HG03460 (cell line): ENCODE measurements around the gene ACD.

Experiments used
- ATAC-seq: cut with Tn5 transposase; IDR thresholded peaks from one replicate; pipeline ENCODE4 v1.9.1; 2021; ENCODE audit not compliant: unreplicated experiment

Gene ACD

GRCh38 chr16:67662653-67663010, 2.6 kb upstream of the ACD start:
- no peak for ATAC-seq

DNA sequence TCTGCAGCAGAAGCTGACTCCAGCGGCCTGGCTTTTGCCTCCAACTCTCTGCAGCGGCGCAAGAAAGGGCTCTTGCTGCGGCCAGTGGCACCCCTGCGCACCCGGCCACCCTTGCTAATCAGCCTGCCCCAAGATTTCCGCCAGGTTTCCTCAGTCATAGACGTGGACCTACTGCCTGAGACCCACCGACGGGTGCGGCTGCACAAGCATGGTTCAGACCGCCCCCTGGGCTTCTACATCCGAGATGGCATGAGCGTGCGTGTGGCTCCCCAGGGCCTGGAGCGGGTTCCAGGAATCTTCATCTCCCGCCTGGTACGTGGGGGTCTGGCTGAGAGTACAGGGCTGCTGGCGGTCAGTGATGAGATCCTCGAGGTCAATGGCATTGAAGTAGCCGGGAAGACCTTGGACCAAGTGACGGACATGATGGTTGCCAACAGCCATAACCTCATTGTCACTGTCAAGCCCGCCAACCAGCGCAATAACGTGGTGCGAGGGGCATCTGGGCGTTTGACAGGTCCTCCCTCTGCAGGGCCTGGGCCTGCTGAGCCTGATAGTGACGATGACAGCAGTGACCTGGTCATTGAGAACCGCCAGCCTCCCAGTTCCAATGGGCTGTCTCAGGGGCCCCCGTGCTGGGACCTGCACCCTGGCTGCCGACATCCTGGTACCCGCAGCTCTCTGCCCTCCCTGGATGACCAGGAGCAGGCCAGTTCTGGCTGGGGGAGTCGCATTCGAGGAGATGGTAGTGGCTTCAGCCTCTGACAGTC, 2.0 kb upstream of the ACD start:
- ATAC-seq: no peak

DNA sequence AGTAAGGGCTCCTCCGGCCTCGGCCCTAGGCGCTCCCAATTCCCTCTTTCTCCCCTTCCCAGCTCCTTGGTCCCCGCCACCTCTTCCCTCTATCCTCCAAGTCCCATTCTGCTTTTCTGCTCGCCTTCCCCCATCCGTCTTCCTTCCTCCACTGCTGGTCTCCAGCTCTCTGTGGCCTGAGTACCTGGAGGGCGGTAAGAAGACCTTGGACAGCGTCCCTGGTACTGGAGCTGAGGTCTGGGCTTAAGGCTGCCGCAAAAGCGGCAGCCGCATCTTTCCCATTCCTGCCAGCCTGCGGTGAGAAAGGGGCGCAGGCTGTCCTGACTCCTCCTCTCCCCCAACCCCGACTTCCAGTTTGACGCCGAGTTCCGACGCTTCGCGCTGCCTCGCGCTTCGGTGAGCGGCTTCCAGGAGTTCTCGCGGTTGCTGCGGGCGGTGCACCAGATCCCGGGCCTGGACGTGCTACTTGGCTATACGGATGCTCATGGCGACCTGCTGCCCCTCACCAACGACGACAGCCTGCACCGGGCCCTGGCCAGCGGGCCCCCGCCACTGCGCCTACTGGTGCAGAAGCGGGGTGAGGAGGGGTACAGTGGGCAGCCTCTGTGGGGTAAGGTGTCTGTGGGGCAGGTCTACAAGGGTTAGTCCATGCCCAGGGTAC, 1.2 kb upstream of the ACD start:
- no peak for ATAC-seq

DNA sequence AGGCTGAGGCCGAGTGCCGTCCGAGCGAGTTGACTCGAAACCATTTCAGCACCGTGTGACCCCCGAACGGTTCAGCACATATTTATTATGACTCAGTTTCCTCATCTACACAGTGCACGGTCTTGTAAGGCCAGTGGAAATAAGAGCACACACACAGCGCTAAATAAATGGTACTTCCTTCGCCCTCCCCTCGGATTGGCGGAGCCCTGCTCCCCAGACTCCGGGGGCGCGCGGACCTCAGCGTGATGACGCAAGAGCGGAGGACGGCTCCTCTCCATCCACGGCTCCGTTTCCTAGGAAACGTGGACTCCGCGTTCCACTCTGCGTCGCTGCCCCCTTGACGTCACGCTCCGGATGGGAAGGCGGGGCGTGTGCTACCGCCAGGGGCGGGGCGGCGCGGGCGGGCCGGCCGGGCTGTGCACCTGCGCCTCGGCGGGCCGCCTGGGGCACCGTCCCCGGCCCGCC, 536 bp upstream of the ACD start, which contains the start of gene PARD6A:
PARD6A (plus strand) TSS at position 397 of the 465 bp plus-strand sequence. CDS start 79 bp downstream, outside the sequence.
- ATAC-seq: peak; percentile 70

DNA sequence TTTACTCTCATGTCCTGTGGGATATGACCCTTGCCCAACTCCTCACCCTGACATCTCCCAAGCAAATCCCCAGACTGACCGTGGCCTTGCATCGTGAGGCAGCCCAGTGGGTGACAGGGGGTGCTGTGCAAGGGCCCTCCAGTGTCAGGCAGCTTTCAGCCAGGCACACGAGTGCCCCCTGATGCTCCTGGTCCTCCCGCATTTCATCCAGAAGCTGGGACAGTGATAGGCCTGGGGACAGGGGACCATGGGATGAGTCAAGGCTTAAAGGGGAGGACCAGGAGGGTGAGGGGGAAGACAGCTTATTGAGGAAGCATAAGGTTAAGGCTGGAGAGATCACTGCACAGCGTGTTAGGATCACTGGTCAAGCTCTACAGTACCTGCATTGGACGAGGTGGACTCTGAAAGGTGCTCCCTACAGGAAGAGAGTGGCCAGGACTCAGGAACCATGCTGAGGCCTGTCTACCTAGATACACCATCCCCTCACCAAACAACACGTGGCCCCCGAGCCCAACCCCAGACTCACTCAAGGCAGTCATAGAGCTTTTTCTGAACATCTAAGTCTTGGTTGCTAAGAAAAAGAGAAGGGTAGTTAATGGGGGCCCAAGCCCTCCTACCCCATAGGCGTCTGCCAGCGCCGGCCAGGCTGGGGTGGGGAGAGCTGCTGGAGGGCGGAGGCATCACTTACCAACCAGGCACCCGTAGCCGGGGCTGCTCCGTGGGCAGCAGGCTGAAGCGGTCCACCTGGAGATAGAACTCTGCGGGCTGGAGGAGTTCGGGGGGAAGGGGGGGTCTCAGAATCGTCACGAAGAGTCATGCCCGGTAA, 998 bp downstream of the ACD start:
- no peak for ATAC-seq

DNA sequence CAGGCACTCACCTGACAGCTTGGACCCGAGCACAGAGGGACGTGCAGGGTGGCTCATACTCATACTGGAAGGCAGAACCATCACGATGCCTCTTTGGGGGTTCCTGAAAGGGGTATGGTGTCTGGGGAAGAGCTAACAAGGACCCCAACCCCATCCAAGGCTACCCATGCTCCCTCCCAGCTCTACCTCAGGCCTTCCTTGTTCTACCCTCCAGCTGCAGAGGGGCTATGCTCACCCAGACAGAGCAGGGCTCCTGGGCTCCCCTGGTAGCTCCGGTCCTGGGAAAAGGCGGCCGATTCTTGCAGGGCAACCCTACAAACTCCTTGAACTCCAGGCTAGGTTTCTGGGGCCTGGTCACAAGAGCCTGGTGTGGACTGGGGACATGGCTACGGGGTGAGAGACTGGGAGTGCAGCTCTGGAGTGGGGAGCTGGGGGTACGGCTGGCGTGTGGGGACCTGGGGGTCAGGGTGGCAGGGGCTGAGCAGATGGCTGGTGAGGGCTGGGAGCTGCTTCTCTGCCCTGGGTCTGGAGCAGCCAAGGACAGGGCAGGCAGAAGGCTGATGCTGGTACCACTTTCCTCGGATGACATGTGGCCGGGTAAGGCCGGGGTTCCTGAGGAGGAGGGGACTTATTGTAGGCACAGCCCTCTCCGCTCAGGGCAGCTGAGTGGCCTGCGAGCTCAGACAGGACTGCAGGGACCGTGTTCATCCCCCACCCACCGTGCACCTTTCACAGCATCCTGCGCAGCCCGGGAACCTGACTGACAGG, 2.1 kb downstream of the ACD start:
- no peak for ATAC-seq

DNA sequence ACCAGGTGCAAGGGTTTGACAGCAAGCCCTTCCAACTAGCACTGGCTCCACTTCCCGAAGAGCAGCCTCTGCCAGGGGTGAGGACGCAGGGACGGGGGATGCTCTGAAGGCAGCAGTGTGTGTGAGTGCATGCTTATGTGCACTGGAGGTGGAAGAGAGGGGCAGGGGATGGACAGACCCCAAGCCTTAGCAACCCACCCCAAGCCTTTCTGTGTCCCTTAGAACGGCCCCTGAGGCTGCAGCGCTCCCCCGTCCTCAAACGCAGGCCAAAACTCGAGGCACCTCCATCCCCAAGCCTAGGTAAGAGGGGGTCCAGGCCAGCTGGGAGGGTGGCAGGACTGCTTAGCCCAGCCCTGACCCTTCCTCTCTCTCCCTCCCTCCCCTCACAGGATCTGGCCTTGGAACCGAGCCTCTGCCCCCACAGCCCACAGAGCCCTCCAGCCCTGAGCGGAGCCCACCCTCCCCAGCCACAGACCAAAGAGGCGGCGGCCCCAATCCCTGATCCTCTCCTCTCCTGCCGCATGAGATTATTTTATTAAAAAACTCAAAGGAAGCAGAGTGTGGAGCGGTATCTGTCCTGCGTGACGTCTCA, 2.9 kb downstream of the ACD start:
- ATAC-seq: no peak

DNA sequence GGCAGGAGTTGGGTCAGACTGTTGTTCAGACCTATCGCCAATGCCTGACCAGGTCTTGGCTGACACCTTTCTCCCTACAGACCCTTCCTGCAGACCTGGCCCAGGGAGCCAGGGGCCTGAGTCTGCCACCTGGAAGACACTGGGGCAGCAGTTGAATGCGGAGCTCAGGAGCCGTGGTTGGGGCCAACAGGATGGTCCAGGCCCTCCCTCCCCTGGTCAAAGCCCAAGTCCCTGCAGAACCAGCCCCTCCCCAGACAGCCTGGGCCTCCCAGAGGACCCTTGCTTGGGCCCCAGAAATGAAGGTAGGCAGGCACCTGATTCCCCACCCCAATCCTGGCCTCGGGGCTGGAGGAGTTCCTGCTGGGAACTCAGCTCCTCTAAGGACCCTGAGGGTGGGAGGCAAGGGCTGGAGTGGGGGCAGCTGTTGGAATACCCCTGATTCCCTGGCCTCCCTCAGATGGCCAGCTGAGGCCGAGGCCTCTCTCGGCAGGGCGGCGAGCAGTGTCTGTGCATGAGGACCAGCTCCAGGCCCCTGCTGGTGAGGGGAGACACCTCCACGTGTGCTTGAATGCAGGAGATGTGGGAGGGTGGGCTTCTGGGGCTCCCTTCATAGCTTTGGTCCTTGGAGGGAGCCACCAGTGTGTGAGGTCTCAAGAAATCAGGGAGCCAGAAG, 3.6 kb downstream of the ACD start:
- ATAC-seq: no peak

DNA sequence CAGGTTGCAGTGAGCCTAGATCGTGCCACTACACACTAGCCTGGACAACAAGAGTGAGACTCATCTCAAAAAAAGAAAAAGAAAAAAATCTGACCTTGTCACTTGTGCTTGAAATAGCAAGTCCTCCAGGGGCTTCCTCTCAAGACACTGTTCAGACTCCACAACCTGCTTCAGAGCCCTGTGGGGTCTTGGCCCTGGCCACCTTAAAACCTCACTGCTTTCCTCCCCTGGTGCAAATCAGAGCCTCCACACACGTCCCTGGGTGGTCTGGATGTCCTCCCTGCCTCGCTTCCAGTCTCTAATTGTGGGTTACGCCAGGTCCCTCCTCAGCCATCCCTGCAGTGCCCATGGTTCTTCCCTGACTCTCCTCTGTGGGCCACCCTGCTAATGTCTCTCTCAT, 4.7 kb downstream of the ACD start:
- ATAC-seq: no peak

DNA sequence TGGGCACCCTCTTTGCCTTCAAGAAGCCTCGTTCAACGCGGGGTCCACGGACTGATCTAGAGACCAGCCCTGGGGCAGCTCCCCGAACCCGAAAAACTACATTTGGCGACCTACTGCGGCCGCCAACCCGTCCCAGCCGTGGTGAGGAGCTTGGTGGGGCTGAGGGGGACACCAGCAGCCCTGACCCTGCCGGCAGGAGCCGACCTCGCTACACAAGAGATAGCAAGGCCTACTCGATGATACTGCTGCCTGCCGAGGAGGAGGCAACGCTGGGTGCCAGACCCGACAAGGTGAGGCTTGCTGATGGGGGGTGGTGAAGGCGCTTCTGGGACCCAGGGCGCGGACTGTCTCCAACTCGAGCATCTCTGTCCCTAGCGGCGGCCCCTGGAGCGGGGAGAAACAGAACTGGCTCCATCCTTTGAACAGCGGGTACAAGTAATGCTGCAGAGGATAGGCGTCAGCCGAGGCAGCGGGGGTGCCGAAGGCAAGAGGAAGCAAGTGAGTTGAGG, 5.6 kb downstream of the ACD start:
- no peak for ATAC-seq

DNA sequence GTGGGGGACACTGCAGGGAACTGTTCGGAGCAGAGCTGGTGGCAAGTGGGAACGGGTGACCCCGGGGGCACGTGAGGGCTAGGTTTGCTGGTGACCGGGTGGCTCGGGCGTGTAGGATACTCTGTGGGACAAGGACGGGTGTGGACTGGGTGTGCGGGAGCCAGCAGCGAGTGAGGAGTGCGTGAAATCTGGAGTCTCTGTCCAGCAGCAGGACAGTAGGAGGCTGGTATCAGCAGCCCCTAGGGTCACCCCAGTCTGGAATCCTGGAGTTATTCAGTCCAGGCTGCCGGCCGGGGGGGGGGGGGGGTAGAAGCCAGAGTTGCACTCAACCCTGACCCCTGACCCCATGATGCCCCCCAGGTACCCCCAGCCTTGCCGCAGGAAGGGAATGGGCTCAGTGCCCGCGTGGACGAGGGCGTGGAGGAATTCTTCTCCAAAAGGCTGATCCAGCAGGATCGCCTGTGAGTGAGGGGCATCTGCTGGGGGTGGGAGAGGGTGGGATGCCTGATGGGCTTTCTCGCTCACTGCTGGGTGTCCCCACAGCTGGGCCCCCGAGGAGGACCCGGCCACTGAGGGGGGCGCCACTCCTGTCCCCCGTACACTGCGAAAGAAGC, 6.2 kb downstream of the ACD start:
- no peak for ATAC-seq

DNA sequence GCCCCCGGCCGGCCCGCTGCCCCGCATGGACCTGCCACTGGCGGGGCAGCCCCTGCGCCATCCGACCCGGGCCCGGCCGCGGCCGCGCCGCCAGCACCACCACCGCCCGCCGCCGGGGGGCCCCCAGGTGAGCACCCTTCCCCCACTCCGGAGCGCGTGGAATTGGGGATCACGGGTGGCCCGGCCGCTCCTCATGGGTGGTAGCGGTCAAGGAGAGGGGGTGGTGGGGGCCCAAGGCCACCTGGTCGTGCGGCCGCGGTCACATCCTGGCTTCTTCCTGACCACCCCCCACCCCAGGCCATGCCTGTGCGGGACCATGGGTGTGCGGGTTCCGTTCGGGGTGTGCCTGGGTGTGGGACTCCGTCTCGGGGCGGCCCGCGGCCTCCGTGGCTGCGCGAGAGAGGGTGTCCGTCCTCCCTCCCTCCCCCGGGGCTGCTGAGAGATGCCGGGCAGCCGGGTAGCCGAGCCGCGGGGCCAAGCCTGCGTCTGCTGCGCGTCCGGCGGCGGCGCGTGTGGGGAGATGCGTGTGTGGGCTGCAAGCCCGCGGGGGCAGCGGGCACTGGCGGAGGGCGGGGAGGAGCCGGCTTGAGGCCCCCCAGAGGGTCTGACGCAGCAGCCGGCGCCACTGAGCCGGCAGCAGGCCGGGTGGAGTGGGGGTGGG, 6.8 kb downstream of the ACD start:
- ATAC-seq: no peak

- ATAC-seq: no peak
Measured at GRCh38 chr16:67652578-67653127, 7.4 kb downstream of the ACD start.

GRCh38 chr16:67651847-67652246, 8.2 kb downstream of the ACD start:
- ATAC-seq: no peak

- ATAC-seq: no peak
Measured at GRCh38 chr16:67651039-67651438, 9.0 kb downstream of the ACD start.

- no peak for ATAC-seq
Measured at GRCh38 chr16:67650023-67650422, 10.0 kb downstream of the ACD start.

GRCh38 chr16:67649494-67649931, 10.5 kb downstream of the ACD start:
- no peak for ATAC-seq

DNA sequence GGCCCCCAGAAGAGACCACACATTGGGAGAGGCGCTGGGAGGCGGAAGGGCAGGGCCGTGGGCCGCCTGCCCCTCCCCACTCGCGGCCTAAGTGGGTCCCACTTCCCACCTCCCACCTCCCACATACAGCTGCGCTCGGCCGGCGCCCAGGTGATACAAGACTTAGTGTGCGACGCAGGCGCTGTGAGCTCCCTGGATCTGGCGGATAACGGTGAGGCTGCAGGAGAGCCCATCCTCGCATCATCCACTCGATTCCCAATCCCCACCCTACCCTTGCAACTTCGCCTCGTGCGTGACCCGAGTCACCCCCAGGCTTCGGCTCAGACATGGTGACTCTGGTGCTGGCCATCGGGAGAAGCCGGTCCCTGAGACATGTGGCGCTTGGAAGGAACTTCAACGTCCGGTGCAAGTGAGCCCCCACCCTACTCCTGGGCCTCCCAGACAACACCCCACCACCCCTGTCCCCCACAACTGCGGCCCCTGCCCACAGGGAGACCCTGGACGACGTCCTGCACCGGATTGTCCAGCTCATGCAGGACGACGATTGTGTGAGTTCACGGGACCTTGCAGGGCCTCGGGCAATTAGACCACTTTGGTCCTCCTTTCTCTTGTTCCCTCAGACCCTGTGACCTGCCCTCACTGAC, 11.2 kb downstream of the ACD start:
- no peak for ATAC-seq
